Measurements from ENCODE around the gene MTCL3.

The MTCL3 gene

DNA sequence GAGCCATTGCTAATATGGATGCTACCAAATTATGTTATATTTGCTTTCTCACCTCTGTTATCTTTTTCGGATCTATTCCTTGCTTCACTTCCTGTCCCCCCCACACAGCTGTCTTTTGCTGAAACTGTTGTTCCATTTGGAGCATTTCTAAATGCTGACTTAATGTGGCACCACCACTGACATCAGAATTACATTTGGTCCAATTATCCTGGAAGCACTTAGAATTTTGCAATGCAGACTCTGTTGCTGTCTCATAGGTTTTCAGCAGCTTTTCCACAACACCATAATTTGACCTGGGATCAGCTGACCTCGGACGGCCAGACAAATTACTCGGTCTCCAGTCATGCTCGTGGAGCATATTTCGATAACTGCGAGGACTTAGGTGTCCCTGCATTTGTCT, 72.8 kb downstream of the MTCL3 start:
- no peaks in the 10 kb centered on the region for H3K36me3 ChIP-seq (replicated peaks in 1 of 2; ENCODE audit: control insufficient read depth in 1 of 2, insufficient read depth in 2 of 2, low read length in 2 of 2)
- H3K79me2 ChIP-seq (ENCODE audit: insufficient read depth, low read length): no peaks in the 10 kb centered on the region
- no peak overlapping the region for H3K27ac ChIP-seq (ENCODE audit: extremely low read length, insufficient read depth, low read length)
- TF ChIP-seq ZNF446 (CRISPR knock-in tag; IDR thresholded peaks at IDR 0.05) (no peak), ZKSCAN5 (CRISPR knock-in tag; IDR thresholded peaks at IDR 0.05) (no peak), FOXK1 (CRISPR knock-in tag; IDR thresholded peaks at IDR 0.05; ENCODE audit: borderline replicate concordance, low read depth) (no peak), ZNF496 (CRISPR knock-in tag; IDR thresholded peaks at IDR 0.05; ENCODE audit: insufficient replicate concordance) (no peak), CBX5 (CRISPR knock-in tag; IDR thresholded peaks at IDR 0.05; ENCODE audit: borderline replicate concordance) (no peak), ZNF557 (CRISPR knock-in tag; IDR thresholded peaks at IDR 0.05) (no peak), HOXA3 (CRISPR knock-in tag; IDR thresholded peaks at IDR 0.05) (no peak)
- TF ChIP-seq, protein P1, sequence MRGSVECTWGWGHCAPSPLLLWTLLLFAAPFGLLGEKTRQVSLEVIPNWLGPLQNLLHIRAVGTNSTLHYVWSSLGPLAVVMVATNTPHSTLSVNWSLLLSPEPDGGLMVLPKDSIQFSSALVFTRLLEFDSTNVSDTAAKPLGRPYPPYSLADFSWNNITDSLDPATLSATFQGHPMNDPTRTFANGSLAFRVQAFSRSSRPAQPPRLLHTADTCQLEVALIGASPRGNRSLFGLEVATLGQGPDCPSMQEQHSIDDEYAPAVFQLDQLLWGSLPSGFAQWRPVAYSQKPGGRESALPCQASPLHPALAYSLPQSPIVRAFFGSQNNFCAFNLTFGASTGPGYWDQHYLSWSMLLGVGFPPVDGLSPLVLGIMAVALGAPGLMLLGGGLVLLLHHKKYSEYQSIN (CRISPR knock-in tag; IDR thresholded peaks at IDR 0.05; ENCODE audit: borderline replicate concordance): no peak
- H3K9me3 ChIP-seq (ENCODE audit: low read length): no peaks in the 10 kb centered on the region
- H3K4me3 ChIP-seq (replicated peaks in 1 of 3; ENCODE audit: insufficient read depth in 1 of 3, low read depth in 2 of 3, low read length in 3 of 3): no peak overlapping the region
- H3K4me2 ChIP-seq (ENCODE audit: low read depth, low read length): no peak overlapping the region
- CTCF ChIA-PET (ENCODE audit: low intra/inter-chr PET ratio, low total read pairs): no interaction called here
- no peak overlapping the region for H3K9ac ChIP-seq (ENCODE audit: insufficient read depth, low read depth, low read length)
- BruUV-seq (replicated peaks): no TSS peak
- H3K4me1 ChIP-seq (ENCODE audit: insufficient read depth, low read length): no peaks in the 10 kb centered on the region
- H2AFZ ChIP-seq (ENCODE audit: low read length): no peak overlapping the region
- no peaks in the 10 kb centered on the region for H4K20me1 ChIP-seq (ENCODE audit: insufficient read depth, low read length)
- H3K27me3 ChIP-seq (ENCODE audit: control insufficient read depth in 1 of 2, insufficient read depth in 2 of 2, low read length in 2 of 2): 0 out of 5 replicates have a peak, but pooled peaks cover 0 to 8% of the 10 kb centered on the region in 2 experiments
- in situ Hi-C loops (cut with HindIII; ENCODE audit: extremely low pct_ligation_motif_present, low pct_unique_long_range_greater_than_20kb): no loop called here
- POLR2A ChIA-PET: no interaction called here
- DNase-seq (ENCODE audit: low spot score): no peak
- FAIRE-seq: no peak
- ATAC-seq: no peak
- WGBS (ENCODE audit: low lambda C conversion rate): 11% methylated on average over 7 of the region's 7 CpGs
- intact Hi-C loops (cut with micrococcal nuclease; ENCODE audit: unreplicated experiment): no loop called here

DNA sequence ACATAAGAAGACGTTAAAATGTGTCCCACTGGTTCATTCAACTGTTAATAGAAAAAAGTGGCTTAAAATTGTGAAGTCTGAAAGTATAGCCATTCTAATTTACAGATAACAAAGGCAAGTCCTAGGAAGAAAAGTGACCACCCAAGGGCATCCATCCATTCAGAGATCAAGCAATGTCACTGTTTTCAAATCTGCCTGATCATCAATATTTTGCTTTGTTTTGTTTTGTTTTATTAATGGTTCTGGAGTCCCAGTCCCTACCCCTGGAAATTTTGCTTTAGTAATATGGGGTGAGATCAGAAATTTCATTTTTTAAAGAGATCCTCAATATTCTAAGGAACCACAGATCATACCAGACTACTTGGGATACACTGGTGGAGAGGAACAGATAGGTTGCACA, 77.3 kb downstream of the MTCL3 start:
- Histone ChIP-seq H3K27ac (ENCODE audit: extremely low read length, insufficient read depth, low read length) (no peak overlapping the region), H3K9me3 (ENCODE audit: low read length) (no peaks in the 10 kb centered on the region), H3K4me2 (ENCODE audit: low read depth, low read length) (no peak overlapping the region), H3K4me3 (replicated peaks in 1 of 3; ENCODE audit: insufficient read depth in 1 of 3, low read depth in 2 of 3, low read length in 3 of 3) (no peak overlapping the region), H2AFZ (ENCODE audit: low read length) (no peak overlapping the region), H4K20me1 (ENCODE audit: insufficient read depth, low read length) (no peaks in the 10 kb centered on the region), H3K79me2 (ENCODE audit: insufficient read depth, low read length) (no peaks in the 10 kb centered on the region), H3K4me1 (ENCODE audit: insufficient read depth, low read length) (no peaks in the 10 kb centered on the region), H3K36me3 (replicated peaks in 1 of 2; ENCODE audit: control insufficient read depth in 1 of 2, insufficient read depth in 2 of 2, low read length in 2 of 2) (no peaks in the 10 kb centered on the region), H3K27me3 (ENCODE audit: control insufficient read depth in 1 of 2, insufficient read depth in 2 of 2, low read length in 2 of 2) (no peaks in the 10 kb centered on the region), H3K9ac (ENCODE audit: insufficient read depth, low read depth, low read length) (no peak overlapping the region)
- ChIA-PET POLR2A (no interaction called here), CTCF (ENCODE audit: low intra/inter-chr PET ratio, low total read pairs) (no interaction called here)
- intact Hi-C loops (cut with micrococcal nuclease; ENCODE audit: unreplicated experiment): no loop called here
- BruUV-seq (replicated peaks): no TSS peak
- WGBS (ENCODE audit: low lambda C conversion rate): 2% methylated on average over 1 of the region's 1 CpG
- FAIRE-seq: no peak
- no peak for DNase-seq (ENCODE audit: low spot score)
- no peak for ATAC-seq
- in situ Hi-C loops (cut with HindIII; ENCODE audit: extremely low pct_ligation_motif_present, low pct_unique_long_range_greater_than_20kb): no loop called here
- no peak for TF ChIP-seq MEIS2 (CRISPR knock-in tag; IDR thresholded peaks at IDR 0.05)
- TF ChIP-seq TOPORS (CRISPR knock-in tag; IDR thresholded peaks at IDR 0.05): no peak
- TF ChIP-seq ETV5 (CRISPR knock-in tag; IDR thresholded peaks at IDR 0.05; ENCODE audit: borderline replicate concordance): no peak
- no peak for TF ChIP-seq ZNF367 (CRISPR knock-in tag; IDR thresholded peaks at IDR 0.05; ENCODE audit: borderline replicate concordance)
- TF ChIP-seq ZNF557 (CRISPR knock-in tag; IDR thresholded peaks at IDR 0.05): no peak
- peak; percentile 92 for TF ChIP-seq MAFF (IDR thresholded peaks at IDR 0.05; ENCODE audit: low read depth, low read length)
- no peak for TF ChIP-seq ZNF160 (CRISPR knock-in tag; IDR thresholded peaks at IDR 0.05)
- no peak for TF ChIP-seq HDAC2 (CRISPR knock-in tag; IDR thresholded peaks at IDR 0.05)
- TF ChIP-seq ZNF781 (CRISPR knock-in tag; IDR thresholded peaks at IDR 0.05; ENCODE audit: borderline replicate concordance, not compliant biosample characterization): no peak
- no peak for TF ChIP-seq ZNF12 (CRISPR knock-in tag; IDR thresholded peaks at IDR 0.05)
- TF ChIP-seq, protein P2, sequence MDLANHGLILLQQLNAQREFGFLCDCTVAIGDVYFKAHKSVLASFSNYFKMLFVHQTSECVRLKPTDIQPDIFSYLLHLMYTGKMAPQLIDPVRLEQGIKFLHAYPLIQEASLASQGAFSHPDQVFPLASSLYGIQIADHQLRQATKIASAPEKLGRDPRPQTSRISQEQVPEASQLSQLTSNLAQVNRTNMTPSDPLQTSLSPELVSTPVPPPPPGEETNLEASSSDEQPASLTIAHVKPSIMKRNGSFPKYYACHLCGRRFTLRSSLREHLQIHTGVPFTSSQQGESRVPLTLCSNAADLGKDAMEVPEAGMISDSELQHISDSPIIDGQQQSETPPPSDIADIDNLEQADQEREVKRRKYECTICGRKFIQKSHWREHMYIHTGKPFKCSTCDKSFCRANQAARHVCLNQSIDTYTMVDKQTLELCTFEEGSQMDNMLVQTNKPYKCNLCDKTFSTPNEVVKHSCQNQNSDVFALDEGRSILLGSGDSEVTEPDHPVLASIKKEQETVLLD (CRISPR knock-in tag; IDR thresholded peaks at IDR 0.05; ENCODE audit: low read depth): no peak
- TF ChIP-seq HHEX (CRISPR knock-in tag; IDR thresholded peaks at IDR 0.05): no peak
- TF ChIP-seq ZNF230 (CRISPR knock-in tag; IDR thresholded peaks at IDR 0.05): no peak
- no peak for TF ChIP-seq ATF1 (CRISPR knock-in tag; IDR thresholded peaks at IDR 0.05)

Measured in HepG2 (cell line).